Transverse colon (tissue), 4 donors: ENCODE data around the gene FMO4. TPM values are rescaled to one million over a fixed set of nuclear protein-coding genes. Genes with fewer than 3 reads are reported as not detected.
"Not testable (repeated sequence)": the region's sequence is repeated elsewhere in the genome, so short reads cannot be mapped to it uniquely, and the experiment has no call there.

Experiments used
- DNase-seq: peaks from one replicate; pipeline ENCODE4 v3.0.0-alpha.2; 2019
- H3K27ac ChIP-seq, 4 donors: fragments of 200-600 bp; sonication (generic); 2 replicates each; pipeline ENCODE4 v1.5.1; 2016 to 2018; ENCODE audit warnings: inconsistent platforms in 4 of 4
- H3K27me3 ChIP-seq: fragments of 200-600 bp; sonication (generic); 2 replicates; pipeline ENCODE4 v1.5.1; 2017; ENCODE audit warnings: inconsistent platforms
- H3K36me3 ChIP-seq, 4 donors: fragments of 200-600 bp; sonication (generic); 2 replicates each; pipeline ENCODE4 v1.5.1; 2017 to 2019; ENCODE audit warnings: inconsistent platforms in 4 of 4
- H3K4me1 ChIP-seq, 4 donors: fragments of 200-600 bp; sonication (generic); 2 replicates each; pipeline ENCODE4 v1.5.1; 2017 to 2020; ENCODE audit warnings: inconsistent platforms in 4 of 4
- H3K4me3 ChIP-seq, 4 donors: fragments of 200-600 bp; sonication (generic); 1 replicate in 1 of 4; 2 replicates in 3 of 4; pipeline versions ENCODE4 v1.5.1 to v1.6.1; 2017 to 2019; ENCODE audit warnings: inconsistent platforms in 4 of 4
- H3K9me3 ChIP-seq, 2 donors: fragments of 200-600 bp; sonication (generic); 2 replicates each; pipeline ENCODE4 v1.5.1; 2017 to 2019; ENCODE audit warnings: inconsistent platforms in 2 of 2
- EP300 ChIP-seq: sonication (generic); formaldehyde crosslinking; IDR thresholded peaks from one replicate; pipeline ENCODE4 v1.6.1; 2017; ENCODE audit warnings: antibody characterized with exemption, low read depth
- POLR2A ChIP-seq: fragments of 450-650 bp; IDR thresholded peaks from one replicate; pipeline ENCODE4 v1.6.1; 2016; ENCODE audit warnings: antibody characterized with exemption, mild to moderate bottlenecking, moderate library complexity
- POLR2AphosphoS5 ChIP-seq, 3 donors: sonication (generic); formaldehyde crosslinking; IDR thresholded peaks; one replicate each; pipeline ENCODE4 v1.6.1; 2016; ENCODE audit warnings: antibody characterized with exemption in 3 of 3
- WGBS, 2 donors: methylation state at CpG; one replicate each; pipeline ENCODE4 v1.1.5; 2018; ENCODE audit warnings: low coverage in 1 of 2; 5-methylcytosine and 5-hydroxymethylcytosine counted together
- in situ Hi-C, 4 donors: fragments of 200-750 bp; cut with MboI; loops; one replicate each; pipeline versions ENCODE4 v1.15.0 to v1.15.1; 2017; ENCODE audit warnings: low sequenced_read_pairs in 3 of 4, low pct_ligation_motif_present in 1 of 4, low pct_unique_long_range_greater_than_20kb in 1 of 4
- intact Hi-C: fragments of 100-400 bp; cut with DNase I; formaldehyde crosslinking; loops from one replicate; pipeline ENCODE4 v1.15.1; 2023; ENCODE audit warnings: low total_unique reads
- small RNA-seq, 4 donors: library from RNA; depleted of rRNA; stranded (forward); fragments of <200 nt; gene quantifications; one replicate each; pipeline ENCODE3, GENCODE V24; 2016
- total RNA-seq, 4 donors: library from RNA; depleted of rRNA; stranded (reverse); fragments of >200 nt; gene quantifications; one replicate each; pipeline ENCODE4 v1.1.0, GENCODE V29; 2016
- TF ChIP-seq, protein P1 (sequence below), 5 experiments: fragments of 200-600 bp in 3 of 5; fragments of 450-650 bp in 2 of 5; sonication (generic) in 3 of 5; IDR thresholded peaks; 1 replicate in 2 of 5; 2 replicates in 3 of 5; pipeline ENCODE4 v1.5.1; 2016 to 2017; ENCODE audit warnings: antibody characterized with exemption in 5 of 5, inconsistent platforms in 3 of 5, mild to moderate bottlenecking in 2 of 5, moderate library complexity in 1 of 5

FMO4 gene
- total RNA-seq, 4 donors from 2014 or later = 1.00 to 178 (median 17.6) TPM

DNA sequence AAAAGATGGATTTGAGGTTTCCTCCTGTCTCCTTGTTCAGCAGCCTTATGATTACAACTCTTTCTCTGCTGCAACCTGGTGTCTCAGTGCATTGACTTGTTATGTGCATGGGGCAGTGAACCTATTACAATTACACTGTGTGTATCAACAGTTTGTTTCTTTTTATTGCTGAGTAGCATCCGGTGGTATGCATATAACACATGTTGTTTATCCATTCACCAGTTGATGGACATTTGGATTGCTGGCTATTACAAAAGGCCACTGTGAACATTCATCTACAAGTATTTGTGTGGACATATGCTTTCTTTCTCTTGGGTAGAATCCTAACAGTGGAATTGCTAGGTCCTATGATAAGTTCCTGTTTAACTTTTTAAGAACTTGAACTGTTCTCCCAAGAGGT lies 65.9 kb downstream of the FMO4 start:
- WGBS, 2 donors = 66 to 83% methylated on average over 1 of the region's 1 CpG
- DNase-seq = no peak
- H3K4me3 ChIP-seq = no peak overlapping the region
- H3K9me3 ChIP-seq = no peaks in the 10 kb centered on the region
- no peak overlapping the region for H3K27ac ChIP-seq
- H3K27me3 ChIP-seq = no peaks in the 10 kb centered on the region
- no peaks in the 10 kb centered on the region for H3K36me3 ChIP-seq
- TF ChIP-seq POLR2A (no peak), EP300 (no peak)
- in situ Hi-C loops (no loop called here), intact Hi-C loops (no loop called here)
- H3K4me1 ChIP-seq = no peaks in the 10 kb centered on the region

GRCh38 chr1:171381866-171382210 lies 67.9 kb downstream of the FMO4 start:
- H3K9me3 ChIP-seq = no peaks in the 10 kb centered on the region
- H3K36me3 ChIP-seq = no peaks in the 10 kb centered on the region
- WGBS, 2 donors = 88% methylated on average over 10 of the region's 11 CpGs; no CpG with 5 or more reads in 1 of the 2 donors
- no peak overlapping the region for H3K4me3 ChIP-seq
- TF ChIP-seq POLR2AphosphoS5 (IDR thresholded peaks at IDR 0.05) (no peak), EP300 (no peak), POLR2A (no peak)
- TF ChIP-seq, protein P1, sequence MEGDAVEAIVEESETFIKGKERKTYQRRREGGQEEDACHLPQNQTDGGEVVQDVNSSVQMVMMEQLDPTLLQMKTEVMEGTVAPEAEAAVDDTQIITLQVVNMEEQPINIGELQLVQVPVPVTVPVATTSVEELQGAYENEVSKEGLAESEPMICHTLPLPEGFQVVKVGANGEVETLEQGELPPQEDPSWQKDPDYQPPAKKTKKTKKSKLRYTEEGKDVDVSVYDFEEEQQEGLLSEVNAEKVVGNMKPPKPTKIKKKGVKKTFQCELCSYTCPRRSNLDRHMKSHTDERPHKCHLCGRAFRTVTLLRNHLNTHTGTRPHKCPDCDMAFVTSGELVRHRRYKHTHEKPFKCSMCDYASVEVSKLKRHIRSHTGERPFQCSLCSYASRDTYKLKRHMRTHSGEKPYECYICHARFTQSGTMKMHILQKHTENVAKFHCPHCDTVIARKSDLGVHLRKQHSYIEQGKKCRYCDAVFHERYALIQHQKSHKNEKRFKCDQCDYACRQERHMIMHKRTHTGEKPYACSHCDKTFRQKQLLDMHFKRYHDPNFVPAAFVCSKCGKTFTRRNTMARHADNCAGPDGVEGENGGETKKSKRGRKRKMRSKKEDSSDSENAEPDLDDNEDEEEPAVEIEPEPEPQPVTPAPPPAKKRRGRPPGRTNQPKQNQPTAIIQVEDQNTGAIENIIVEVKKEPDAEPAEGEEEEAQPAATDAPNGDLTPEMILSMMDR (IDR thresholded peaks at IDR 0.05) = no peak
- H3K27ac ChIP-seq = no peak overlapping the region
- H3K27me3 ChIP-seq = no peaks in the 10 kb centered on the region
- H3K4me1 ChIP-seq = no peaks in the 10 kb centered on the region
- intact Hi-C loops = no loop called here
- no peak for DNase-seq
- in situ Hi-C loops = no loop called here

DNA sequence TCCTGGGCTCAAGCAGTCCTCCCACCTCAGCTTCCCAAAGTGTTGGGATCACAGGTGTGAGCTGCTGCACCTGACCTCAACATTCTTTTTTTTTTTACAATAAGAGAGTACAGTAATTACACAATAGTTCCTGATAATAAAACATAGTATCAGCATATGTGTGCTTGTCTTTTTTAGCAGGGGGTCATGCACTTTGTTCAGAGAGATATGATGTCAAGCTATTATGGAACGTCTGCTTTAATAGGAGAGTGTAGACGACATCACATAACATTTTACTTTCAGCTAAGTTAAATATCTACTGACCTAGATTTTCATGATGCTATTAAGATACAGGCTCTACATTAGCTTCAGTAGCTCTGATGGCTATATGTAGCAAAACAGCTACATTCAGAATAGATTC lies 70.5 kb downstream of the FMO4 start:
- intact Hi-C loops (no loop called here), in situ Hi-C loops (no loop called here)
- no peaks in the 10 kb centered on the region for H3K27me3 ChIP-seq
- 23 to 33% methylated on average over 2 of the region's 2 CpGs for WGBS, 2 donors
- no peaks in the 10 kb centered on the region for H3K4me1 ChIP-seq
- no peaks in the 10 kb centered on the region for H3K9me3 ChIP-seq
- no peak for DNase-seq
- TF ChIP-seq POLR2A (no peak), EP300 (no peak), POLR2AphosphoS5 (IDR thresholded peaks at IDR 0.05) (no peak)
- TF ChIP-seq, protein P1 (IDR thresholded peaks at IDR 0.05) = no peak
- H3K27ac ChIP-seq = no peak overlapping the region
- H3K4me3 ChIP-seq = no peak overlapping the region
- no peaks in the 10 kb centered on the region for H3K36me3 ChIP-seq

GRCh38 chr1:171389171-171389570 lies 75.2 kb downstream of the FMO4 start:
- WGBS, 2 donors = 83% methylated on average over 3 of the region's 3 CpGs; no CpG with 5 or more reads in 1 of the 2 donors
- H3K27me3 ChIP-seq = no peaks in the 10 kb centered on the region
- no peaks in the 10 kb centered on the region for H3K36me3 ChIP-seq
- no peaks in the 10 kb centered on the region for H3K9me3 ChIP-seq
- no peak overlapping the region for H3K27ac ChIP-seq
- no peaks in the 10 kb centered on the region for H3K4me1 ChIP-seq
- intact Hi-C loops (no loop called here), in situ Hi-C loops (no loop called here)
- no peak for DNase-seq
- H3K4me3 ChIP-seq = no peak overlapping the region
- no peak for TF ChIP-seq EP300
- TF ChIP-seq POLR2A = no peak
- TF ChIP-seq, protein P1 (IDR thresholded peaks at IDR 0.05) = no peak
- no peak for TF ChIP-seq POLR2AphosphoS5 (IDR thresholded peaks at IDR 0.05)

DNA sequence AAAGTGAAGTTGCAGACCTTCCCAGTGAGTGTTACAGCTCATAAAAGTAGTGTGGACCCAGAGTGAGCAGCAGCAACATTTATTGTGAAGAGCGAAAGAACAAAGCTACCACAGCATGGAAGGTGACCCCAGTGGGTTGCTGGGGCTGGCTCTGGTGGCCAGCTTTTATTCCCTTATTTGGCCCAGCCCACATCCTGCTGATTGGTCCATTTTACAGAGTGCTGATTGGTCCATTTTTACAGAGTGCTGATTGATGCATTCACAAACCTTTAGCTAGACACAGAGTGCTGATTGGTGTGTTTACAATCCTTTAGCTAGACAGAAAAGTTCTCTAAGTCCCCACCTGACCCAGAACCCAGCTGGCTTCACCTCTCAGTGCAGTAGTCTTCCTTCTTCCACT lies 76.8 kb downstream of the FMO4 start:
- H3K4me1 ChIP-seq, H3K27me3 ChIP-seq, H3K4me3 ChIP-seq, DNase-seq, H3K9me3 ChIP-seq, H3K36me3 ChIP-seq, intact Hi-C loops, in situ Hi-C loops, H3K27ac ChIP-seq: not testable (repeated sequence)
- 100% methylated on average over 1 of the region's 1 CpG for WGBS, 2 donors

Small RNAs within 50 kb of the gene (small RNA-seq; reads per million reads assigned to genes)
- gene SRP14P4 = 0 reads per million in 4 donors

Other genes with a start within 250 kb of the FMO4 start
- 1 to 10 TPM in 2 of 4 donors, under 1 TPM in 1, not detected in 1; 0.55 to 1.9 (median 1.7) TPM for gene FMO3, start 223.3 kb upstream of the FMO4 start, total RNA-seq
- 10 to 100 TPM in 1 of 4 donors, 1 to 10 TPM in 2, not detected in 1; 3.0 to 12.5 (median 4.9) TPM for gene FMO2, start 128.9 kb upstream of the FMO4 start, total RNA-seq
- not detected for gene FMO1, start 65.7 kb upstream of the FMO4 start, total RNA-seq
- 100 to 1,000 TPM in 2 of 4 donors, 10 to 100 TPM in 2; 61.7 to 125 (median 94.9) TPM for gene PRRC2C, start 171.3 kb downstream of the FMO4 start, total RNA-seq